ENCODE measurements around the gene TEAD4.
A peak's percentile ranks its signal among the peaks of the same experiment; 100 is the strongest.

DNA sequence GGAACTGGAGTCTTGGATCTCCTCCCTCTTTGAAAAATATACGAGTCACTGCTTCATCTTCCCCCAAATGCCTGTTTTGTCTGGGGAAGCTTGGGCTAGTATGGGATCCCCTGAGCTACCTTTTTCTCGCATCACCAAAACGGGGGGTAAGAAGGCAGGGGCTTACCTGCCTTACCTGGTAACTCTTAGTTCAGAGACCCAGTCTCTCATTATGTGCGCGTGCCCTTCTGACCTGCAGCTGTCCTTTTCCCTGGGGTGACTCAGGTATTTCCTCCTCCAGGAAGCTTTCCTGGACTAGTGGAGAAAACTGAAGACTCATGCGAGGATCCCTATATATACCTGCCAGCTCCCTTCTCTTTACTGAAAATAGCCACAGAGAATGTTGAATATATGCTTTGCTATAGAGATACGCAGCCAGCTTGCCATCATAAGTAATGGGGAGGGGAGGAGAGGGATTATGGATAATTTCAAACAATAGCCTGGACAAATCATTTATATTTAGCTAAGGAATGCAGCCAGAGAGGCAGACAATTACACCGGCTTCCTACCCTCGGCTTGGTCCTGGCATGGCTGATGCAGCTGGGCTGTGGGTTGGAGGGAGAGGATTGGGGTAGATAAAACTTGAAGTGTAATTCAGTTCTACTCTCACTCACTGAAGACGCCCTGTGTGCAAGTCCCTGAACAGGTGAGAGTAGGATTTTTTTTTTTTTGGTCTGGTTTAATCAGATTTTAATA is 119.1 kb downstream of the TEAD4 start:
- TF ChIP-seq, protein P1, sequence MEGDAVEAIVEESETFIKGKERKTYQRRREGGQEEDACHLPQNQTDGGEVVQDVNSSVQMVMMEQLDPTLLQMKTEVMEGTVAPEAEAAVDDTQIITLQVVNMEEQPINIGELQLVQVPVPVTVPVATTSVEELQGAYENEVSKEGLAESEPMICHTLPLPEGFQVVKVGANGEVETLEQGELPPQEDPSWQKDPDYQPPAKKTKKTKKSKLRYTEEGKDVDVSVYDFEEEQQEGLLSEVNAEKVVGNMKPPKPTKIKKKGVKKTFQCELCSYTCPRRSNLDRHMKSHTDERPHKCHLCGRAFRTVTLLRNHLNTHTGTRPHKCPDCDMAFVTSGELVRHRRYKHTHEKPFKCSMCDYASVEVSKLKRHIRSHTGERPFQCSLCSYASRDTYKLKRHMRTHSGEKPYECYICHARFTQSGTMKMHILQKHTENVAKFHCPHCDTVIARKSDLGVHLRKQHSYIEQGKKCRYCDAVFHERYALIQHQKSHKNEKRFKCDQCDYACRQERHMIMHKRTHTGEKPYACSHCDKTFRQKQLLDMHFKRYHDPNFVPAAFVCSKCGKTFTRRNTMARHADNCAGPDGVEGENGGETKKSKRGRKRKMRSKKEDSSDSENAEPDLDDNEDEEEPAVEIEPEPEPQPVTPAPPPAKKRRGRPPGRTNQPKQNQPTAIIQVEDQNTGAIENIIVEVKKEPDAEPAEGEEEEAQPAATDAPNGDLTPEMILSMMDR (IDR thresholded peaks at IDR 0.05; ENCODE audit: low read depth, low read length, missing input control): no peak
- TF ChIP-seq, protein P2, sequence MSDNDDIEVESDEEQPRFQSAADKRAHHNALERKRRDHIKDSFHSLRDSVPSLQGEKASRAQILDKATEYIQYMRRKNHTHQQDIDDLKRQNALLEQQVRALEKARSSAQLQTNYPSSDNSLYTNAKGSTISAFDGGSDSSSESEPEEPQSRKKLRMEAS (IDR thresholded peaks at IDR 0.05): no peak
- no peak for TF ChIP-seq YY1 (IDR thresholded peaks at IDR 0.05)
- TF ChIP-seq JUND (IDR thresholded peaks at IDR 0.05): no peak
- no peak for TF ChIP-seq GABPA (IDR thresholded peaks at IDR 0.05 in 1 of 2, conservative IDR thresholded peaks at IDR 0.05 in 1 of 2)
- no peak for TF ChIP-seq RAD21 (IDR thresholded peaks at IDR 0.05)
- no peak for TF ChIP-seq TAF1 (conservative IDR thresholded peaks at IDR 0.05)
- TF ChIP-seq, protein P3, sequence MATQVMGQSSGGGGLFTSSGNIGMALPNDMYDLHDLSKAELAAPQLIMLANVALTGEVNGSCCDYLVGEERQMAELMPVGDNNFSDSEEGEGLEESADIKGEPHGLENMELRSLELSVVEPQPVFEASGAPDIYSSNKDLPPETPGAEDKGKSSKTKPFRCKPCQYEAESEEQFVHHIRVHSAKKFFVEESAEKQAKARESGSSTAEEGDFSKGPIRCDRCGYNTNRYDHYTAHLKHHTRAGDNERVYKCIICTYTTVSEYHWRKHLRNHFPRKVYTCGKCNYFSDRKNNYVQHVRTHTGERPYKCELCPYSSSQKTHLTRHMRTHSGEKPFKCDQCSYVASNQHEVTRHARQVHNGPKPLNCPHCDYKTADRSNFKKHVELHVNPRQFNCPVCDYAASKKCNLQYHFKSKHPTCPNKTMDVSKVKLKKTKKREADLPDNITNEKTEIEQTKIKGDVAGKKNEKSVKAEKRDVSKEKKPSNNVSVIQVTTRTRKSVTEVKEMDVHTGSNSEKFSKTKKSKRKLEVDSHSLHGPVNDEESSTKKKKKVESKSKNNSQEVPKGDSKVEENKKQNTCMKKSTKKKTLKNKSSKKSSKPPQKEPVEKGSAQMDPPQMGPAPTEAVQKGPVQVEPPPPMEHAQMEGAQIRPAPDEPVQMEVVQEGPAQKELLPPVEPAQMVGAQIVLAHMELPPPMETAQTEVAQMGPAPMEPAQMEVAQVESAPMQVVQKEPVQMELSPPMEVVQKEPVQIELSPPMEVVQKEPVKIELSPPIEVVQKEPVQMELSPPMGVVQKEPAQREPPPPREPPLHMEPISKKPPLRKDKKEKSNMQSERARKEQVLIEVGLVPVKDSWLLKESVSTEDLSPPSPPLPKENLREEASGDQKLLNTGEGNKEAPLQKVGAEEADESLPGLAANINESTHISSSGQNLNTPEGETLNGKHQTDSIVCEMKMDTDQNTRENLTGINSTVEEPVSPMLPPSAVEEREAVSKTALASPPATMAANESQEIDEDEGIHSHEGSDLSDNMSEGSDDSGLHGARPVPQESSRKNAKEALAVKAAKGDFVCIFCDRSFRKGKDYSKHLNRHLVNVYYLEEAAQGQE (IDR thresholded peaks at IDR 0.05): no peak
- no peak for TF ChIP-seq SP1 (IDR thresholded peaks at IDR 0.05)
- peak; percentile 62 for TF ChIP-seq NR2F2 (IDR thresholded peaks at IDR 0.05)

Measured in liver (tissue), 3 donors.